Upper lobe of left lung (tissue), 4 donors: Measurements from ENCODE around the gene SLCO1B3.
A peak's percentile ranks its signal among the peaks of the same experiment; 100 is the strongest.

ENCODE experiments used
- CTCF ChIP-seq, 6 experiments: fragments of 450-650 bp in 4 of 6; fragments of 200-600 bp in 2 of 6; sonication (generic) in 2 of 6; IDR thresholded peaks; one replicate each; pipeline ENCODE4 v1.5.1; 2016 to 2019; ENCODE audit warnings: antibody characterized with exemption in 6 of 6
- EP300 ChIP-seq, 4 donors: sonication (generic); formaldehyde crosslinking; IDR thresholded peaks; one replicate each; pipeline ENCODE4 v1.5.1; 2017; ENCODE audit warnings: antibody characterized with exemption in 4 of 4, control low read depth in 2 of 4
- POLR2A ChIP-seq, 4 donors: fragments of 450-650 bp; IDR thresholded peaks; one replicate each; pipeline ENCODE4 v1.5.1; 2016 to 2017; ENCODE audit warnings: antibody characterized with exemption in 4 of 4, mild to moderate bottlenecking in 2 of 4
- POLR2AphosphoS5 ChIP-seq, 2 donors: sonication (generic); formaldehyde crosslinking; IDR thresholded peaks; one replicate each; pipeline ENCODE4 v1.5.1; 2017; ENCODE audit warnings: antibody characterized with exemption in 2 of 2

GRCh38 chr12:20946732-20947131 lies 136.2 kb downstream of the SLCO1B3 start:
- peak in 2 of 6 experiments; percentile 26 to 28 for TF ChIP-seq CTCF (IDR thresholded peaks at IDR 0.05)
- TF ChIP-seq POLR2AphosphoS5 (IDR thresholded peaks at IDR 0.05) = no peak
- no peak for TF ChIP-seq POLR2A (IDR thresholded peaks at IDR 0.05)
- no peak for TF ChIP-seq EP300 (IDR thresholded peaks at IDR 0.05)
